CMK (cell line): ENCODE data around the gene EFCAB6.

Source experiments
- DNase-seq: peaks from one replicate; pipeline ENCODE4 v3.0.0-alpha.2; 2010; ENCODE audit warnings: low read depth

Gene EFCAB6

GRCh38 chr22:43848366-43849171 is 36.5 kb upstream of the EFCAB6 start:
- DNase-seq = no peak

GRCh38 chr22:43847376-43848289 is 35.5 kb upstream of the EFCAB6 start:
- no peak for DNase-seq

GRCh38 chr22:43846966-43847365 is 34.9 kb upstream of the EFCAB6 start:
- no peak for DNase-seq

- no peak for DNase-seq
Measured at GRCh38 chr22:43845981-43846380, 33.9 kb upstream of the EFCAB6 start.

GRCh38 chr22:43844560-43845545 is 32.7 kb upstream of the EFCAB6 start:
- DNase-seq = no peak

- no peak for DNase-seq
Measured at GRCh38 chr22:43843783-43844530, 31.9 kb upstream of the EFCAB6 start.

GRCh38 chr22:43841742-43842141 is 29.6 kb upstream of the EFCAB6 start:
- DNase-seq = no peak

- no peak for DNase-seq
Measured at GRCh38 chr22:43840851-43841250, 28.7 kb upstream of the EFCAB6 start.

GRCh38 chr22:43840431-43840830 is 28.3 kb upstream of the EFCAB6 start:
- no peak for DNase-seq

GRCh38 chr22:43839781-43840180 is 27.7 kb upstream of the EFCAB6 start:
- no peak for DNase-seq

- DNase-seq = no peak
Measured at GRCh38 chr22:43838571-43839307, 26.6 kb upstream of the EFCAB6 start.

GRCh38 chr22:43838161-43838560 is 26.1 kb upstream of the EFCAB6 start:
- DNase-seq = no peak

- no peak for DNase-seq
Measured at GRCh38 chr22:43837666-43838065, 25.6 kb upstream of the EFCAB6 start.

- no peak for DNase-seq
Measured at GRCh38 chr22:43835736-43836135, 23.6 kb upstream of the EFCAB6 start.

GRCh38 chr22:43835166-43835565 is 23.1 kb upstream of the EFCAB6 start:
- DNase-seq = no peak

GRCh38 chr22:43833286-43834240 is 21.5 kb upstream of the EFCAB6 start:
- no peak for DNase-seq

GRCh38 chr22:43832393-43833265 is 20.5 kb upstream of the EFCAB6 start:
- DNase-seq = no peak
